ENCODE data around the gene CNIH4. TPM values are rescaled to one million over a fixed set of nuclear protein-coding genes. Genes with fewer than 3 reads are reported as not detected.

The CNIH4 gene
- total RNA-seq, 2 experiments from 2014 or later: 24.1 to 28.6 TPM

- ChIA-PET CTCF (ENCODE audit: unreplicated experiment) (no interaction called here), POLR2A (interaction anchor here (0.6 to 1.3 kb wide), 3 partner anchors 9 to 17 kb away, joined by 3 read pairs; no protein-coding TSS in a partner anchor)
- Histone ChIP-seq H3K4me1 (ENCODE audit: insufficient read depth, low read length, poor library complexity, severe bottlenecking) (no peaks in the 10 kb centered on the region), H3K4me3 (ENCODE audit: low read depth, low read length, poor library complexity, severe bottlenecking) (no peak overlapping the region), H3K27ac (ENCODE audit: low read depth, low read length, poor library complexity, severe bottlenecking) (no peak overlapping the region), H3K9me3 (ENCODE audit: low read length) (no peaks in the 10 kb centered on the region), H3K4me2 (ENCODE audit: low read length) (no peak overlapping the region), H3K9me2 (ENCODE audit: insufficient read depth, low read length) (no peaks in the 10 kb centered on the region), H3K36me3 (ENCODE audit: insufficient read depth, low read length) (peaks cover 88% of the 10 kb centered on the region), H2AFZ (ENCODE audit: low read length) (no peak overlapping the region), H4K20me1 (ENCODE audit: insufficient read depth, low read length) (no peaks in the 10 kb centered on the region), H3K79me2 (ENCODE audit: insufficient read depth, low read depth, low read length) (no peaks in the 10 kb centered on the region)
- TF ChIP-seq, protein P1, sequence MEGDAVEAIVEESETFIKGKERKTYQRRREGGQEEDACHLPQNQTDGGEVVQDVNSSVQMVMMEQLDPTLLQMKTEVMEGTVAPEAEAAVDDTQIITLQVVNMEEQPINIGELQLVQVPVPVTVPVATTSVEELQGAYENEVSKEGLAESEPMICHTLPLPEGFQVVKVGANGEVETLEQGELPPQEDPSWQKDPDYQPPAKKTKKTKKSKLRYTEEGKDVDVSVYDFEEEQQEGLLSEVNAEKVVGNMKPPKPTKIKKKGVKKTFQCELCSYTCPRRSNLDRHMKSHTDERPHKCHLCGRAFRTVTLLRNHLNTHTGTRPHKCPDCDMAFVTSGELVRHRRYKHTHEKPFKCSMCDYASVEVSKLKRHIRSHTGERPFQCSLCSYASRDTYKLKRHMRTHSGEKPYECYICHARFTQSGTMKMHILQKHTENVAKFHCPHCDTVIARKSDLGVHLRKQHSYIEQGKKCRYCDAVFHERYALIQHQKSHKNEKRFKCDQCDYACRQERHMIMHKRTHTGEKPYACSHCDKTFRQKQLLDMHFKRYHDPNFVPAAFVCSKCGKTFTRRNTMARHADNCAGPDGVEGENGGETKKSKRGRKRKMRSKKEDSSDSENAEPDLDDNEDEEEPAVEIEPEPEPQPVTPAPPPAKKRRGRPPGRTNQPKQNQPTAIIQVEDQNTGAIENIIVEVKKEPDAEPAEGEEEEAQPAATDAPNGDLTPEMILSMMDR (conservative IDR thresholded peaks at IDR 0.05; ENCODE audit: low read length): no peak
- no peak for TF ChIP-seq EZH2phosphoT487 (IDR thresholded peaks at IDR 0.05; ENCODE audit: borderline replicate concordance, low read depth, low read length)
- intact Hi-C loops (cut with micrococcal nuclease; ENCODE audit: unreplicated experiment): no loop called here
- no peak for DNase-seq (ENCODE audit: low spot score)
- no TSS peak for BruUV-seq (replicated peaks)
These were observed 49.5 kb downstream of the CNIH4 start for GRCh38 chr1:224406216-224406615.

GRCh38 chr1:224407571-224408293, 51.1 kb downstream of the CNIH4 start:
- TF ChIP-seq EZH2phosphoT487 (IDR thresholded peaks at IDR 0.05; ENCODE audit: borderline replicate concordance, low read depth, low read length): no peak
- TF ChIP-seq, protein P1 (conservative IDR thresholded peaks at IDR 0.05; ENCODE audit: low read length): no peak
- Histone ChIP-seq H3K27ac (ENCODE audit: low read depth, low read length, poor library complexity, severe bottlenecking) (no peak overlapping the region), H3K9me2 (ENCODE audit: insufficient read depth, low read length) (no peaks in the 10 kb centered on the region), H3K4me3 (ENCODE audit: low read depth, low read length, poor library complexity, severe bottlenecking) (no peak overlapping the region), H3K4me1 (ENCODE audit: insufficient read depth, low read length, poor library complexity, severe bottlenecking) (no peaks in the 10 kb centered on the region), H4K20me1 (ENCODE audit: insufficient read depth, low read length) (no peaks in the 10 kb centered on the region), H3K4me2 (ENCODE audit: low read length) (no peak overlapping the region), H2AFZ (ENCODE audit: low read length) (no peak overlapping the region), H3K36me3 (ENCODE audit: insufficient read depth, low read length) (peaks cover 89% of the 10 kb centered on the region), H3K79me2 (ENCODE audit: insufficient read depth, low read depth, low read length) (no peaks in the 10 kb centered on the region), H3K9me3 (ENCODE audit: low read length) (no peaks in the 10 kb centered on the region)
- intact Hi-C loops (cut with micrococcal nuclease; ENCODE audit: unreplicated experiment): no loop called here
- DNase-seq (ENCODE audit: low spot score): no peak
- POLR2A ChIA-PET: interaction anchor here (1.1 to 1.2 kb wide), 2 partner anchors 8 to 9 kb away, joined by 5 to 7 read pairs; no protein-coding TSS in a partner anchor
- no TSS peak for BruUV-seq (replicated peaks)
- CTCF ChIA-PET (ENCODE audit: unreplicated experiment): no interaction called here

DNA sequence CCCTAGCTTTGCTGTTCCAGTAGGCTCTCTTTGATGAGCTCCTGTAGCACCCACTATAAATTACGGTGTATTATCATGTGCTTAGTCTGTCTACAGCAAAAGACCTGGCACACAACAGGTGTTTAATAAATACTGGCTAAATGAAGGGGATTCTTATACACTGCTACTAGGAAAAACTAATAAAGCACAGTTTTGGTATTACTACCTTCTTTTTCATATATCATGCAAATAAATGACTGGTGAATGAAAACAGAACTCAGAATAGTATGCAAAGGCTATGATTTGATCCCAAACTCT, 51.6 kb downstream of the CNIH4 start:
- no peak overlapping the region for H3K4me3 ChIP-seq (ENCODE audit: low read depth, low read length, poor library complexity, severe bottlenecking)
- CTCF ChIA-PET (ENCODE audit: unreplicated experiment): no interaction called here
- H3K9me2 ChIP-seq (ENCODE audit: insufficient read depth, low read length): no peaks in the 10 kb centered on the region
- H3K4me2 ChIP-seq (ENCODE audit: low read length): no peak overlapping the region
- no peaks in the 10 kb centered on the region for H3K79me2 ChIP-seq (ENCODE audit: insufficient read depth, low read depth, low read length)
- H4K20me1 ChIP-seq (ENCODE audit: insufficient read depth, low read length): no peaks in the 10 kb centered on the region
- BruUV-seq (replicated peaks): no TSS peak
- DNase-seq (ENCODE audit: low spot score): no peak
- POLR2A ChIA-PET: interaction anchor here (1.1 to 1.2 kb wide), 2 partner anchors 9 kb away, joined by 5 to 7 read pairs; no protein-coding TSS in a partner anchor
- H3K4me1 ChIP-seq (ENCODE audit: insufficient read depth, low read length, poor library complexity, severe bottlenecking): no peaks in the 10 kb centered on the region
- H3K27ac ChIP-seq (ENCODE audit: low read depth, low read length, poor library complexity, severe bottlenecking): no peak overlapping the region
- intact Hi-C loops (cut with micrococcal nuclease; ENCODE audit: unreplicated experiment): no loop called here
- no peaks in the 10 kb centered on the region for H3K9me3 ChIP-seq (ENCODE audit: low read length)
- H2AFZ ChIP-seq (ENCODE audit: low read length): no peak overlapping the region
- TF ChIP-seq, protein P1 (conservative IDR thresholded peaks at IDR 0.05; ENCODE audit: low read length): no peak
- no peak for TF ChIP-seq EZH2phosphoT487 (IDR thresholded peaks at IDR 0.05; ENCODE audit: borderline replicate concordance, low read depth, low read length)
- H3K36me3 ChIP-seq (ENCODE audit: insufficient read depth, low read length): peaks cover 90% of the 10 kb centered on the region
